Nephron progenitor cell (in vitro differentiated cells): ENCODE results near the gene SEMA6D.

Source experiments
- DNase-seq: peaks from one replicate; pipeline ENCODE4 v3.0.0; 2021
- H3K27ac Mint-ChIP-seq: 2 replicates; pipeline ENCODE4 v1.8.0; 2021; ENCODE audit warnings: mild to moderate bottlenecking, moderate library complexity, mixed read lengths
- H3K27me3 Mint-ChIP-seq: 2 replicates; pipeline ENCODE4 v1.8.0; 2021; ENCODE audit warnings: mild to moderate bottlenecking, low read depth, mixed read lengths; ENCODE audit not compliant: poor library complexity
- H3K36me3 Mint-ChIP-seq: 2 replicates; pipeline ENCODE4 v1.8.0; 2021; ENCODE audit warnings: low read depth, mixed read lengths
- H3K4me1 Mint-ChIP-seq: 2 replicates; pipeline ENCODE4 v1.8.0; 2021; ENCODE audit warnings: mixed read lengths
- H3K4me3 Mint-ChIP-seq: 2 replicates; pipeline ENCODE4 v1.8.0; 2021; ENCODE audit warnings: mild to moderate bottlenecking, moderate library complexity, mixed read lengths
- H3K9me3 Mint-ChIP-seq: 2 replicates; pipeline ENCODE4 v1.8.0; 2021; ENCODE audit warnings: mild to moderate bottlenecking, moderate library complexity, mixed read lengths
- CTCF ChIP-seq: fragments of 200-600 bp; sonication (generic); IDR thresholded peaks from 2 replicates; pipeline ENCODE4 v1.5.0; 2021; ENCODE audit warnings: antibody characterized with exemption

SEMA6D gene

GRCh38 chr15:47744496-47744895, 27.2 kb downstream of the SEMA6D start:
- no peaks in the 10 kb centered on the region for H3K9me3 Mint-ChIP-seq
- H3K4me1 Mint-ChIP-seq = peaks cover 20% of the 10 kb centered on the region
- no peak for TF ChIP-seq CTCF
- no peak overlapping the region for H3K4me3 Mint-ChIP-seq
- H3K27ac Mint-ChIP-seq = no peak overlapping the region
- no peaks in the 10 kb centered on the region for H3K27me3 Mint-ChIP-seq
- no peak for DNase-seq
- H3K36me3 Mint-ChIP-seq = peaks cover 24% of the 10 kb centered on the region

- Mint-ChIP-seq H3K36me3 (peaks cover 22% of the 10 kb centered on the region), H3K27ac (no peak overlapping the region), H3K4me1 (peaks cover 20% of the 10 kb centered on the region), H3K27me3 (no peaks in the 10 kb centered on the region), H3K9me3 (no peaks in the 10 kb centered on the region), H3K4me3 (no peak overlapping the region)
- no peak for DNase-seq
- TF ChIP-seq CTCF = no peak
These were observed 27.7 kb downstream of the SEMA6D start for GRCh38 chr15:47744973-47745372.

GRCh38 chr15:47746516-47746915, 29.2 kb downstream of the SEMA6D start:
- H3K36me3 Mint-ChIP-seq = peaks cover 26% of the 10 kb centered on the region
- no peak overlapping the region for H3K27ac Mint-ChIP-seq
- peaks cover 15% of the 10 kb centered on the region for H3K4me1 Mint-ChIP-seq
- DNase-seq = no peak
- H3K9me3 Mint-ChIP-seq = peaks cover under 1% of the 10 kb centered on the region
- H3K27me3 Mint-ChIP-seq = no peaks in the 10 kb centered on the region
- no peak for TF ChIP-seq CTCF
- no peak overlapping the region for H3K4me3 Mint-ChIP-seq

- no peaks in the 10 kb centered on the region for H3K27me3 Mint-ChIP-seq
- H3K36me3 Mint-ChIP-seq = peaks cover 41% of the 10 kb centered on the region
- peaks cover 10% of the 10 kb centered on the region for H3K4me1 Mint-ChIP-seq
- DNase-seq = no peak
- no peak for TF ChIP-seq CTCF
- H3K27ac Mint-ChIP-seq = no peak overlapping the region
- H3K9me3 Mint-ChIP-seq = peaks cover 37% of the 10 kb centered on the region
- no peak overlapping the region for H3K4me3 Mint-ChIP-seq
These were observed 32.9 kb downstream of the SEMA6D start for GRCh38 chr15:47750030-47750739.

GRCh38 chr15:47750740-47751262, 33.5 kb downstream of the SEMA6D start:
- peaks cover 47% of the 10 kb centered on the region for H3K36me3 Mint-ChIP-seq
- no peak for TF ChIP-seq CTCF
- DNase-seq = no peak
- H3K27me3 Mint-ChIP-seq = no peaks in the 10 kb centered on the region
- H3K9me3 Mint-ChIP-seq = peaks cover 42% of the 10 kb centered on the region
- H3K4me1 Mint-ChIP-seq = peaks cover 10% of the 10 kb centered on the region
- no peak overlapping the region for H3K27ac Mint-ChIP-seq
- H3K4me3 Mint-ChIP-seq = no peak overlapping the region

- no peak for TF ChIP-seq CTCF
- peaks cover 57% of the 10 kb centered on the region for H3K36me3 Mint-ChIP-seq
- H3K27me3 Mint-ChIP-seq = no peaks in the 10 kb centered on the region
- peaks cover 52% of the 10 kb centered on the region for H3K9me3 Mint-ChIP-seq
- no peak for DNase-seq
- H3K4me1 Mint-ChIP-seq = peaks cover 10% of the 10 kb centered on the region
- H3K4me3 Mint-ChIP-seq = no peak overlapping the region
- H3K27ac Mint-ChIP-seq = no peak overlapping the region
These were observed 36.3 kb downstream of the SEMA6D start for GRCh38 chr15:47753591-47753990.
